Endothelial cell of umbilical vein (primary cell): ENCODE measurements around the gene GRIK3.

Experiments
- EZH2 ChIP-seq: IDR thresholded peaks from 2 replicates; pipeline ENCODE4 v1.6.1; 2012; ENCODE audit warnings: borderline replicate concordance, low read depth, mild to moderate bottlenecking, moderate library complexity, low read length, inconsistent platforms; ENCODE audit not compliant: severe bottlenecking
- FOS ChIP-seq: IDR thresholded peaks from 2 replicates; pipeline ENCODE4 v1.6.1; 2011; ENCODE audit warnings: mild to moderate bottlenecking, low read length, moderate library complexity, borderline replicate concordance; ENCODE audit not compliant: insufficient read depth
- GATA2 ChIP-seq: IDR thresholded peaks from 2 replicates; pipeline ENCODE4 v1.7.0; 2011; ENCODE audit warnings: low read depth, mild to moderate bottlenecking, moderate library complexity, mixed read lengths, low read length; ENCODE audit not compliant: insufficient read length, insufficient read depth
- JUN ChIP-seq: IDR thresholded peaks from 2 replicates; pipeline ENCODE4 v1.6.1; 2011; ENCODE audit warnings: borderline replicate concordance, low read depth; ENCODE audit not compliant: insufficient read length, insufficient read depth
- MYC ChIP-seq: IDR thresholded peaks from one replicate; pipeline ENCODE4 v1.6.1; 2011; ENCODE audit warnings: mild to moderate bottlenecking, low read depth, low read length
- POLR2A ChIP-seq: IDR thresholded peaks from 2 replicates; pipeline ENCODE4 v1.6.1; 2012; ENCODE audit warnings: low read depth, mild to moderate bottlenecking, control low read depth, low read length
- POLR2AphosphoS5 ChIP-seq: IDR thresholded peaks from 2 replicates; pipeline ENCODE4 v1.6.1; 2012; ENCODE audit warnings: low read depth, mild to moderate bottlenecking, control low read depth, low read length, moderate library complexity; ENCODE audit not compliant: insufficient read depth
- TF ChIP-seq, protein P1 (sequence below), 2 donors: IDR thresholded peaks; 1 replicate in 1 of 2; 2 replicates in 1 of 2; pipeline ENCODE4 v1.5.1; 2011; ENCODE audit warnings: low read length in 2 of 2, mild to moderate bottlenecking in 2 of 2, moderate library complexity in 2 of 2, control low read depth in 1 of 2, inconsistent platforms in 1 of 2, low read depth in 1 of 2; ENCODE audit not compliant: insufficient read depth in 1 of 2; ENCODE audit errors: extremely low read depth in 1 of 2
- TF ChIP-seq, protein P2 (sequence below): IDR thresholded peaks from 2 replicates; pipeline ENCODE4 v1.6.1; 2011; ENCODE audit not compliant: insufficient read depth, insufficient read length

DNA sequence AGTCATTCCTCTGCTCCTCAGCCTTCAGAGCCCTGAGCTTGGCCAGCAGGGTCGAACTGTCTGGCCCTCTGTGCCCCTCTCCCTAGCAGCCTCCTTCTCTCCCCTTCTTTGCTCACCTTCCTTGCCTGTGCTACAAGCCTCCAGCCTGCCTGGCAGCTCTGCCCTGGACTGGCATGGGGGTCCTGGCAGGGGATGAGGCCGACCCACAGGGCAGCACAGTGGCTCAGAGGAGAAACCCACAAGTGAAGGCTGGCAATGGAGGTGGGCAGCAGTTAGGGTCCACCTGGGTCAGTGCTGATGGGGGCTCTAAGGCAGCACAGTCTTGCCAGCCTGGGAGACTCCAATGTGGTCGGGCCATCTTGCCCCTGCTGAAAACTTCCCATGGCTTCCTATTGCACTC, 274.2 kb downstream of the GRIK3 start:
- TF ChIP-seq, protein P1, sequence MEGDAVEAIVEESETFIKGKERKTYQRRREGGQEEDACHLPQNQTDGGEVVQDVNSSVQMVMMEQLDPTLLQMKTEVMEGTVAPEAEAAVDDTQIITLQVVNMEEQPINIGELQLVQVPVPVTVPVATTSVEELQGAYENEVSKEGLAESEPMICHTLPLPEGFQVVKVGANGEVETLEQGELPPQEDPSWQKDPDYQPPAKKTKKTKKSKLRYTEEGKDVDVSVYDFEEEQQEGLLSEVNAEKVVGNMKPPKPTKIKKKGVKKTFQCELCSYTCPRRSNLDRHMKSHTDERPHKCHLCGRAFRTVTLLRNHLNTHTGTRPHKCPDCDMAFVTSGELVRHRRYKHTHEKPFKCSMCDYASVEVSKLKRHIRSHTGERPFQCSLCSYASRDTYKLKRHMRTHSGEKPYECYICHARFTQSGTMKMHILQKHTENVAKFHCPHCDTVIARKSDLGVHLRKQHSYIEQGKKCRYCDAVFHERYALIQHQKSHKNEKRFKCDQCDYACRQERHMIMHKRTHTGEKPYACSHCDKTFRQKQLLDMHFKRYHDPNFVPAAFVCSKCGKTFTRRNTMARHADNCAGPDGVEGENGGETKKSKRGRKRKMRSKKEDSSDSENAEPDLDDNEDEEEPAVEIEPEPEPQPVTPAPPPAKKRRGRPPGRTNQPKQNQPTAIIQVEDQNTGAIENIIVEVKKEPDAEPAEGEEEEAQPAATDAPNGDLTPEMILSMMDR (IDR thresholded peaks at IDR 0.05; ENCODE audit: extremely low read depth in 1 of 2, insufficient read depth in 1 of 2, low read depth in 1 of 2, low read length in 2 of 2): no peak
- TF ChIP-seq POLR2A (no peak), GATA2 (no peak), EZH2 (no peak), POLR2AphosphoS5 (no peak), FOS (no peak), JUN (no peak), MYC (no peak)
- TF ChIP-seq, protein P2, sequence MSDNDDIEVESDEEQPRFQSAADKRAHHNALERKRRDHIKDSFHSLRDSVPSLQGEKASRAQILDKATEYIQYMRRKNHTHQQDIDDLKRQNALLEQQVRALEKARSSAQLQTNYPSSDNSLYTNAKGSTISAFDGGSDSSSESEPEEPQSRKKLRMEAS: no peak
